Inferior parietal cortex (tissue), 1 donor: ENCODE measurements around the gene SRSF3.
"Not testable (repeated sequence)": the region's sequence is repeated elsewhere in the genome, so short reads cannot be mapped to it uniquely, and the experiment has no call there.

Experiments
- DNase-seq: peaks from one replicate; pipeline ENCODE4 v3.0.0-alpha.2; 2016; ENCODE audit errors: extremely low spot score

SRSF3 gene

GRCh38 chr6:36649701-36650484, 55.7 kb downstream of the SRSF3 start:
- DNase-seq: no peak

DNA sequence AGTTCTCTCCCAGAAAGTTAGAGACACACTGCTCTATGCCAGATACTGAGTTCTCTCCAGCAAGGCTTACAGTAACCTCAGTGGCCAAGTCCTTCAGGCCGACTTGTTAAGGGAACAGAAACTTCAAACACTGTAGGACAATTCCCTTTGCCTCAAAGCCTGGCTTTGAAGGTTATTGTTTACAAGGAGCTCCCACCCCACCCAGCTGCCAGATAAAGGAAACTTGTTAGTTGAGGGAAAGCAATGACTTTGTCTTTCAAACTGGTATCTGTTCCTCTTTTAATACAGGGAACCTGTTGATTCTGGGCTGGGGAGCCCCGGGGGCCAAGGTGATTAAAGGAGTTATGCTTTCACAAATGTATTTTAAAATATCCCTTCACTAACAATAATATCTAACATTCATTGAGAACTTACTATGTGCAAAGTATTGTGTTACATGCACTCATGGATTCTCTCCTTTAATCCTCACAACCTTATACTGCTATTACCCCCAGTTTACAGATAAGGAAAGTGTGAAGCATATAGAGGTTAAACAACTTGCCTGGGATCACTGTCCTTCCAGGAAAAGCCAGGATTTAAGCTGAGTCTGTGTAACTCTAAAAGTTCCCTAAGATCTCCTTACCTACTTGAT, 56.8 kb downstream of the SRSF3 start:
- no peak for DNase-seq

DNA sequence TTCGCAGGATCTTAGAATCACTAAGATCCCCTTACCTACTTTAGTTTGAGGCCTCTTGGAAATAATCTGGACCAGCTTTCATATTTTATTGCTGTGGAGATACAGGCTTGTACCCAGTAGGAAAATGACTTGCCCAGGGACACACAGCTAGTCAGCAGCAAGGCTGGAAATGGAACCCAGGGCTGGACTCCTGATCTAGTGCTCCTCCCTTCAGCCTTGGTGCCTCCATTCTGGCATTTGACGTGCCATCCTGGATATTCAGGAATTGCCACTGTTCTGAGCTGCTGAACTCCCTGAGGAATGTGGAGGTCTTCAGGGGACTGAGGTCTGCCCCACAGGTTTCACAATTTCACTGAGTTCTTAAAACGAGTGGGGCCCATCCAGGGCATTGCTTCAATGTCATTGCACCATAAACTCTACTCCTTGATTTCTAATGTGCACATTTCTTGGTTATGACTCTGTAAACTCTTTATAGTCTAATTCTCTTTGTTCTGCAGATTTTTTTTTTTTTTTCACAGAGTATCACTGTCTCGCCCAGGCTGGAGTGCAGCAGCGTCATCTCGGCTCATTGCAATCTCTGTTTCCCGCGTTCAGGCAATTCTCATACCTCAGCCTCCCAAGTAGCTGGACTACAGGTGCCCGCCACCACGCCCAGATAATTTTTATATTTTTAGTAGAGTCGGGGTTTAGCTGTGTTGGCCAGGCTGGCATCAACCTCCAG, 57.7 kb downstream of the SRSF3 start:
- DNase-seq: no peak

GRCh38 chr6:36654469-36654868, 60.3 kb downstream of the SRSF3 start:
- not testable (repeated sequence) for DNase-seq
